Colonic mucosa (tissue), 4 donors: Measurements from ENCODE around the gene REV3L. TPM values are rescaled to one million over a fixed set of nuclear protein-coding genes. Genes with fewer than 3 reads are reported as not detected.

Experiments used
- DNase-seq: peaks from one replicate; pipeline ENCODE4 v3.0.0-alpha.2; 2020
- H3K27ac ChIP-seq: fragments of 200-600 bp; one replicate; pipeline ENCODE4 v1.8.0; 2021
- H3K27me3 ChIP-seq: fragments of 200-600 bp; one replicate; pipeline ENCODE4 v1.8.0; 2021
- H3K36me3 ChIP-seq: fragments of 200-600 bp; one replicate; pipeline ENCODE4 v1.8.0; 2021
- H3K4me1 ChIP-seq: fragments of 200-600 bp; one replicate; pipeline ENCODE4 v1.8.0; 2021; ENCODE audit warnings: mild to moderate bottlenecking
- H3K4me3 ChIP-seq: fragments of 200-600 bp; one replicate; pipeline ENCODE4 v1.8.0; 2021
- H3K9ac ChIP-seq, 2 donors: one replicate each; pipeline ENCODE4 v1.7.0; 2013; ENCODE audit warnings: control low read depth in 2 of 2, low read depth in 2 of 2, low read length in 2 of 2
- H3K9me3 ChIP-seq: fragments of 200-600 bp; one replicate; pipeline ENCODE4 v1.8.0; 2021
- intact Hi-C: fragments of 100-400 bp; cut with DNase I; formaldehyde crosslinking; loops from one replicate; pipeline ENCODE4 v1.14.1; 2022
- total RNA-seq, 2 donors: library from RNA; stranded (reverse); fragmentation: NEBNext Ultra II Directional in 1 of 2; extraction: Animal tissue kit (Norgen Biotek cat#: 25700) in 1 of 2; gene quantifications; one replicate each; pipeline ENCODE4 v1.2.1, GENCODE V29; 2021
- TF ChIP-seq, protein P1 (sequence below): fragments of 200-600 bp; IDR thresholded peaks from one replicate; pipeline ENCODE4 v1.8.0; 2022; ENCODE audit warnings: antibody characterized with exemption, mild to moderate bottlenecking
- donor health status: healthy.
- donor health status: DM: no; HTN: no; CAD: no.
- donor health status: DM: no; HTN: no; CAD: no.

Gene REV3L
- total RNA-seq, 2 donors from 2014 or later: 16.7 to 20.8 TPM

DNA sequence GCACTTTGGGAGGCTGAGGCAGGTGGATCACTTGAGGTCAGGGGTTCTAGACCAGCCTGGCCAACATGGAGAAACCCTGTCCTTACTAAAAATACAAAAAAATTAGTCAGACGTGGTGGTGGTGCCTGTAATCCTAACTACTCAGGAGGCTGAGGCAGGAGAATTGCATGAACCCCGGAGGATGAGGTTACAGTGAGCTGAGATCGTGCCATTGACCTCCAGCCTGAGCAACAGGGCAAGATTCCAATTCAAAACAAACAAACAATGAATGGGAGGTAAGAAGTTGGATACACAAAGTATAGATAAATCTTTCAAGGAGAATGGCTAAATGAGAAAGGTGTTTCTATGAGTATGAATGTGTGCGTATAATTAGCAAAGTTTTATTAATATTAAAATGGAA is 75.3 kb downstream of the REV3L start:
- intact Hi-C loops: no loop called here
- Histone ChIP-seq H3K27me3 (no peaks in the 10 kb centered on the region), H3K9ac (no peak overlapping the region), H3K36me3 (peaks cover 4% of the 10 kb centered on the region), H3K4me1 (no peaks in the 10 kb centered on the region), H3K27ac (no peak overlapping the region), H3K9me3 (no peaks in the 10 kb centered on the region), H3K4me3 (no peak overlapping the region)
- DNase-seq: no peak
- TF ChIP-seq, protein P1, sequence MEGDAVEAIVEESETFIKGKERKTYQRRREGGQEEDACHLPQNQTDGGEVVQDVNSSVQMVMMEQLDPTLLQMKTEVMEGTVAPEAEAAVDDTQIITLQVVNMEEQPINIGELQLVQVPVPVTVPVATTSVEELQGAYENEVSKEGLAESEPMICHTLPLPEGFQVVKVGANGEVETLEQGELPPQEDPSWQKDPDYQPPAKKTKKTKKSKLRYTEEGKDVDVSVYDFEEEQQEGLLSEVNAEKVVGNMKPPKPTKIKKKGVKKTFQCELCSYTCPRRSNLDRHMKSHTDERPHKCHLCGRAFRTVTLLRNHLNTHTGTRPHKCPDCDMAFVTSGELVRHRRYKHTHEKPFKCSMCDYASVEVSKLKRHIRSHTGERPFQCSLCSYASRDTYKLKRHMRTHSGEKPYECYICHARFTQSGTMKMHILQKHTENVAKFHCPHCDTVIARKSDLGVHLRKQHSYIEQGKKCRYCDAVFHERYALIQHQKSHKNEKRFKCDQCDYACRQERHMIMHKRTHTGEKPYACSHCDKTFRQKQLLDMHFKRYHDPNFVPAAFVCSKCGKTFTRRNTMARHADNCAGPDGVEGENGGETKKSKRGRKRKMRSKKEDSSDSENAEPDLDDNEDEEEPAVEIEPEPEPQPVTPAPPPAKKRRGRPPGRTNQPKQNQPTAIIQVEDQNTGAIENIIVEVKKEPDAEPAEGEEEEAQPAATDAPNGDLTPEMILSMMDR: no peak

- H3K4me3 ChIP-seq: no peak overlapping the region
- intact Hi-C loops: no loop called here
- H3K9ac ChIP-seq: no peak overlapping the region
- no peak overlapping the region for H3K27ac ChIP-seq
- H3K4me1 ChIP-seq: no peaks in the 10 kb centered on the region
- DNase-seq: no peak
- no peaks in the 10 kb centered on the region for H3K27me3 ChIP-seq
- peaks cover 4% of the 10 kb centered on the region for H3K36me3 ChIP-seq
- TF ChIP-seq, protein P1: no peak
- no peaks in the 10 kb centered on the region for H3K9me3 ChIP-seq
These were observed 76.8 kb downstream of the REV3L start for GRCh38 chr6:111406200-111406721.

DNA sequence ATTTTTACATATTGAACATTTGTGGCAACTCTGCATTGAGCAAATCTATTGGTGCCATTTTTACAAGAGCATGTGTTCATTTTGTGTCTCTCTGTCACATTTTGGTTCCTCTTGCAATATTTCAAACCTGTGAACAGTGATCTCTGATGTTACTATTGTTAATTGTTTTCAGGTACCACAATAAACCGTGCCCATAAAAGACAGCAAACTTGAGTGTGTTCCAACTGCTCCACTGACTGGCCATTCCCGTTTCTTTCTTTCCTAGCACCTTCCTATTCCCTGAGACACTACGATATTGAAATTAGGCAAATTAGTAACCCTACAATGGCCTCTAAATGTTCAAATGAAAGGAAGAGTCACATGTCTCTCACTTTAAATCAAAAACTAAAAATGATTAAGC is 79.6 kb downstream of the REV3L start:
- intact Hi-C loops: no loop called here
- Histone ChIP-seq H3K9me3 (no peaks in the 10 kb centered on the region), H3K27me3 (no peaks in the 10 kb centered on the region), H3K36me3 (peaks cover 4% of the 10 kb centered on the region), H3K9ac (no peak overlapping the region), H3K27ac (no peak overlapping the region), H3K4me3 (no peak overlapping the region), H3K4me1 (no peaks in the 10 kb centered on the region)
- DNase-seq: no peak
- TF ChIP-seq, protein P1: no peak

- H3K4me1 ChIP-seq: no peaks in the 10 kb centered on the region
- H3K27me3 ChIP-seq: no peaks in the 10 kb centered on the region
- peaks cover 1% of the 10 kb centered on the region for H3K36me3 ChIP-seq
- no peak overlapping the region for H3K9ac ChIP-seq
- H3K27ac ChIP-seq: no peak overlapping the region
- no peak for DNase-seq
- intact Hi-C loops: loop anchor here (2.0 kb wide), 1 partner anchor 23 kb away; no protein-coding TSS in a partner anchor
- no peaks in the 10 kb centered on the region for H3K9me3 ChIP-seq
- no peak overlapping the region for H3K4me3 ChIP-seq
- TF ChIP-seq, protein P1: no peak
These were observed 83.4 kb downstream of the REV3L start for GRCh38 chr6:111399626-111400025.

GRCh38 chr6:111388681-111389080 is 94.3 kb downstream of the REV3L start:
- no peak overlapping the region for H3K27ac ChIP-seq
- TF ChIP-seq, protein P1: no peak
- no peak for DNase-seq
- no peaks in the 10 kb centered on the region for H3K9me3 ChIP-seq
- no peak overlapping the region for H3K9ac ChIP-seq
- no peaks in the 10 kb centered on the region for H3K4me1 ChIP-seq
- intact Hi-C loops: no loop called here
- no peaks in the 10 kb centered on the region for H3K27me3 ChIP-seq
- no peaks in the 10 kb centered on the region for H3K36me3 ChIP-seq
- no peak overlapping the region for H3K4me3 ChIP-seq
